GM21723 (cell line): ENCODE measurements around the gene CDKAL1.
"Not testable (repeated sequence)": the region's sequence is repeated elsewhere in the genome, so short reads cannot be mapped to it uniquely, and the experiment has no call there.

ENCODE experiments used
- ATAC-seq: cut with Tn5 transposase; IDR thresholded peaks from one replicate; pipeline ENCODE4 v1.9.1; 2021; ENCODE audit warnings: mild to moderate bottlenecking, moderate library complexity; ENCODE audit not compliant: unreplicated experiment

CDKAL1 gene

GRCh38 chr6:21219856-21220255, 685.6 kb downstream of the CDKAL1 start:
- no peak for ATAC-seq

- no peak for ATAC-seq
These were observed 686.2 kb downstream of the CDKAL1 start for GRCh38 chr6:21220271-21220987.

GRCh38 chr6:21222656-21223055, 688.4 kb downstream of the CDKAL1 start:
- ATAC-seq, result no peak

- ATAC-seq, result no peak
These were observed 691.7 kb downstream of the CDKAL1 start for GRCh38 chr6:21225912-21226311.

- no peak for ATAC-seq
These were observed 693.2 kb downstream of the CDKAL1 start for GRCh38 chr6:21227486-21227885.

GRCh38 chr6:21228411-21228810, 694.2 kb downstream of the CDKAL1 start:
- no peak for ATAC-seq

GRCh38 chr6:21228876-21229460, 694.7 kb downstream of the CDKAL1 start:
- no peak for ATAC-seq

- no peak for ATAC-seq
These were observed 696.3 kb downstream of the CDKAL1 start for GRCh38 chr6:21230536-21230935.

- no peak for ATAC-seq
These were observed 700.9 kb downstream of the CDKAL1 start for GRCh38 chr6:21235162-21235561.

- ATAC-seq, result no peak
These were observed 704.0 kb downstream of the CDKAL1 start for GRCh38 chr6:21238208-21238607.

- ATAC-seq, result no peak
These were observed 706.5 kb downstream of the CDKAL1 start for GRCh38 chr6:21240709-21241108.

GRCh38 chr6:21241231-21242130, 707.2 kb downstream of the CDKAL1 start:
- ATAC-seq, result no peak

GRCh38 chr6:21244897-21245470, 710.7 kb downstream of the CDKAL1 start:
- ATAC-seq, result no peak

- no peak for ATAC-seq
These were observed 711.2 kb downstream of the CDKAL1 start for GRCh38 chr6:21245488-21245887.

GRCh38 chr6:21246075-21246474, 711.8 kb downstream of the CDKAL1 start:
- no peak for ATAC-seq

- not testable (repeated sequence) for ATAC-seq
These were observed 720.2 kb downstream of the CDKAL1 start for GRCh38 chr6:21254460-21254859.

- no peak for ATAC-seq
These were observed 721.9 kb downstream of the CDKAL1 start for GRCh38 chr6:21256197-21256596.

GRCh38 chr6:21257125-21257524, 722.9 kb downstream of the CDKAL1 start:
- ATAC-seq, result no peak

- no peak for ATAC-seq
These were observed 724.4 kb downstream of the CDKAL1 start for GRCh38 chr6:21258665-21259064.

GRCh38 chr6:21259660-21260059, 725.4 kb downstream of the CDKAL1 start:
- no peak for ATAC-seq

GRCh38 chr6:21262504-21262903, 728.2 kb downstream of the CDKAL1 start:
- ATAC-seq, result no peak
